Activated B cell treated with CpG ODN at 0.5 μM for 24 hours (primary cell): ENCODE results near the gene SPTBN5. TPM values are rescaled to one million over a fixed set of nuclear protein-coding genes. Genes with fewer than 3 reads are reported as not detected.

Experiments
- ATAC-seq: fragments of 200-7000 bp; cut with Tn5 transposase; one replicate; pipeline ENCODE4 v1.10.0; 2021; ENCODE audit warnings: low read depth, mild to moderate bottlenecking, moderate library complexity
- CTCF ChIA-PET: fragments of 350-600 bp; sonication (Branson Sonifier 250); formaldehyde crosslinking; loops from one replicate; lab custom pipeline; 2021; ENCODE audit warnings: antibody characterized with exemption; lab: Charles Lee
- POLR2A ChIA-PET: fragments of 350-600 bp; sonication (Branson Sonifier 250); formaldehyde crosslinking; loops from one replicate; lab custom pipeline; 2021; ENCODE audit warnings: antibody characterized with exemption; lab: Charles Lee
- DNase-seq: peaks from one replicate; pipeline ENCODE4 v3.0.0; 2022
- H3K27ac Mint-ChIP-seq: one replicate; pipeline ENCODE4 v1.8.0; 2020; ENCODE audit warnings: mixed read lengths
- H3K27me3 Mint-ChIP-seq: one replicate; pipeline ENCODE4 v1.8.0; 2021; ENCODE audit warnings: mixed read lengths
- H3K36me3 Mint-ChIP-seq: one replicate; pipeline ENCODE4 v1.8.0; 2021; ENCODE audit warnings: low read depth, mixed read lengths
- H3K4me1 Mint-ChIP-seq: one replicate; pipeline ENCODE4 v1.8.0; 2021; ENCODE audit warnings: mixed read lengths
- H3K4me3 Mint-ChIP-seq: one replicate; pipeline ENCODE4 v1.8.0; 2020; ENCODE audit warnings: mild to moderate bottlenecking, mixed read lengths
- H3K9me3 Mint-ChIP-seq: one replicate; pipeline ENCODE4 v1.8.0; 2020; ENCODE audit warnings: mixed read lengths
- CTCF ChIP-seq: fragments of 200-600 bp; IDR thresholded peaks from one replicate; pipeline ENCODE4 v1.8.0; 2022; ENCODE audit warnings: antibody characterized with exemption, mild to moderate bottlenecking
- intact Hi-C: fragments of 100-400 bp; cut with micrococcal nuclease; formaldehyde crosslinking; loops from one replicate; pipeline ENCODE4 v1.15.1; 2024
- total RNA-seq: library from RNA; stranded (reverse); gene quantifications from 2 replicates; pipeline ENCODE4 v1.2.3, GENCODE V29; 2022

The SPTBN5 gene
- total RNA-seq, 1 donor from 2014 or later: 1.1 TPM

- Mint-ChIP-seq H3K4me3 (no peak overlapping the region), H3K27ac (no peak overlapping the region), H3K9me3 (no peaks in the 10 kb centered on the region), H3K27me3 (peaks cover 3% of the 10 kb centered on the region), H3K4me1 (no peaks in the 10 kb centered on the region), H3K36me3 (no peaks in the 10 kb centered on the region)
- CTCF ChIA-PET: no interaction called here
- ATAC-seq: no peak
- TF ChIP-seq CTCF: no peak
- intact Hi-C loops: no loop called here
- POLR2A ChIA-PET: no interaction called here
- no peak for DNase-seq
Measured at GRCh38 chr15:41865490-41866055, 28.3 kb downstream of the SPTBN5 start.

GRCh38 chr15:41862515-41863116 is 31.2 kb downstream of the SPTBN5 start:
- no peaks in the 10 kb centered on the region for H3K36me3 Mint-ChIP-seq
- peaks cover 3% of the 10 kb centered on the region for H3K27me3 Mint-ChIP-seq
- H3K9me3 Mint-ChIP-seq: no peaks in the 10 kb centered on the region
- TF ChIP-seq CTCF: no peak
- H3K27ac Mint-ChIP-seq: peak overlapping the region; percentile 7
- ATAC-seq (no peak), DNase-seq (no peak)
- H3K4me3 Mint-ChIP-seq: no peak overlapping the region
- intact Hi-C loops: no loop called here
- no peaks in the 10 kb centered on the region for H3K4me1 Mint-ChIP-seq
- CTCF ChIA-PET: no interaction called here
- POLR2A ChIA-PET: no interaction called here

- Mint-ChIP-seq H3K27ac (no peak overlapping the region), H3K36me3 (no peaks in the 10 kb centered on the region), H3K4me3 (no peak overlapping the region), H3K27me3 (peaks cover 3% of the 10 kb centered on the region), H3K9me3 (no peaks in the 10 kb centered on the region), H3K4me1 (no peaks in the 10 kb centered on the region)
- ATAC-seq (no peak), DNase-seq (no peak)
- intact Hi-C loops: no loop called here
- ChIA-PET CTCF (no interaction called here), POLR2A (interaction anchor here (0.5 kb wide), 1 partner anchor 116 kb away, joined by 3 read pairs; no protein-coding TSS in a partner anchor)
- no peak for TF ChIP-seq CTCF
Measured at GRCh38 chr15:41861736-41862356, 32.0 kb downstream of the SPTBN5 start.

- no peaks in the 10 kb centered on the region for H3K4me1 Mint-ChIP-seq
- no peak overlapping the region for H3K4me3 Mint-ChIP-seq
- H3K9me3 Mint-ChIP-seq: no peaks in the 10 kb centered on the region
- no peak overlapping the region for H3K27ac Mint-ChIP-seq
- DNase-seq: no peak
- CTCF ChIA-PET: no interaction called here
- intact Hi-C loops: loop anchor here (1.0 kb wide), 1 partner anchor 44 kb away; no protein-coding TSS in a partner anchor
- no peak for ATAC-seq
- peaks cover 3% of the 10 kb centered on the region for H3K27me3 Mint-ChIP-seq
- no peak for TF ChIP-seq CTCF
- POLR2A ChIA-PET: no interaction called here
- no peaks in the 10 kb centered on the region for H3K36me3 Mint-ChIP-seq
Measured at GRCh38 chr15:41860049-41860828, 33.6 kb downstream of the SPTBN5 start.

- Mint-ChIP-seq H3K36me3 (no peaks in the 10 kb centered on the region), H3K9me3 (no peaks in the 10 kb centered on the region), H3K4me3 (no peak overlapping the region), H3K4me1 (no peaks in the 10 kb centered on the region), H3K27ac (no peak overlapping the region), H3K27me3 (peaks cover 3% of the 10 kb centered on the region)
- POLR2A ChIA-PET: no interaction called here
- intact Hi-C loops: no loop called here
- TF ChIP-seq CTCF: no peak
- DNase-seq (no peak), ATAC-seq (no peak)
- CTCF ChIA-PET: no interaction called here
Measured at GRCh38 chr15:41858756-41859155, 35.1 kb downstream of the SPTBN5 start.
